HCT116 (cell line): ENCODE results near the gene NCAN. TPM values are rescaled to one million over a fixed set of nuclear protein-coding genes. Genes with fewer than 3 reads are reported as not detected.

ENCODE experiments used
- ATAC-seq: fragments of 200-7000 bp; cut with Tn5 transposase; 2 replicates; pipeline ENCODE4 v1.9.1; 2020; ENCODE audit warnings: mild to moderate bottlenecking, moderate library complexity
- BruUV-seq: library from RNA; stranded (reverse); fragments of 400-500 nt; replicated peaks from 2 replicates; lab custom pipeline; 2021; lab: Mats Ljungman, UMichigan
- CTCF ChIA-PET: fragments of 300-600 bp; sonication (Branson Sonifier 250); formaldehyde crosslinking; loops from one replicate; lab custom pipeline; 2021; ENCODE audit warnings: antibody characterized with exemption; lab: Charles Lee
- POLR2A ChIA-PET: fragments of 300-600, 350-600 bp; sonication (Branson Sonifier 250); formaldehyde crosslinking; loops from one replicate; lab custom pipeline; 2021; ENCODE audit warnings: antibody characterized with exemption; lab: Charles Lee
- RAD21 ChIA-PET, 2 experiments: fragments of 300-600 bp; sonication (Branson Sonifier 250); formaldehyde crosslinking; loops; one replicate each; lab custom pipeline; 2023; ENCODE audit warnings: low total read pairs in 2 of 2; ENCODE audit not compliant: uncharacterized antibody in 2 of 2, unreplicated experiment in 2 of 2, low non-redundant PET in 1 of 2; lab: Charles Lee
- DNase-seq: peaks from one replicate; pipeline ENCODE4 v3.0.0-alpha.2; 2010; ENCODE audit warnings: low read depth, low spot score
- H2AFZ ChIP-seq: fragments of 200-600 bp; shearing (Covaris generic), sonication (generic); 2 replicates; pipeline ENCODE4 v1.6.1; 2017; ENCODE audit warnings: low read depth, mixed run types, mixed read lengths, antibody characterized with exemption, low read length; ENCODE audit not compliant: poor library complexity, severe bottlenecking
- H3K27ac ChIP-seq: 2 replicates; pipeline ENCODE4 v1.5.1; 2012; ENCODE audit warnings: low read depth, low read length
- H3K27me3 ChIP-seq: fragments of 200-600 bp; sonication (generic); 2 replicates; pipeline ENCODE4 v1.6.1; 2016; ENCODE audit warnings: mixed run types, low read length, mixed read lengths; ENCODE audit not compliant: insufficient read depth
- H3K36me3 ChIP-seq, 2 experiments: fragments of 200-500 bp in 1 of 2; fragments of 200-600 bp in 1 of 2; sonication (Bioruptor generic) in 1 of 2; sonication (generic) in 1 of 2; 2 replicates each; pipeline versions ENCODE4 v1.5.1 to v1.6.1; 2014 to 2016; ENCODE audit warnings: low read length in 2 of 2, inconsistent platforms in 1 of 2, mixed read lengths in 1 of 2, mixed run types in 1 of 2; ENCODE audit not compliant: insufficient read depth in 2 of 2, control insufficient read depth in 1 of 2
- H3K4me1 ChIP-seq, 2 experiments: fragments of 200-600 bp in 1 of 2; sonication (generic) in 1 of 2; 2 replicates each; pipeline versions ENCODE4 v1.5.1 to v1.6.1; 2012 to 2017; ENCODE audit warnings: low read length in 2 of 2, inconsistent platforms in 1 of 2, mild to moderate bottlenecking in 1 of 2, mixed read lengths in 1 of 2, mixed run types in 1 of 2, moderate library complexity in 1 of 2; ENCODE audit not compliant: insufficient read depth in 2 of 2, control insufficient read depth in 1 of 2
- H3K4me2 ChIP-seq: fragments of 200-600 bp; sonication (generic); 2 replicates; pipeline ENCODE4 v1.6.1; 2017; ENCODE audit warnings: mixed run types, low read length, mixed read lengths
- H3K4me3 ChIP-seq, 2 experiments: fragments of 200-600 bp in 1 of 2; sonication (generic) in 1 of 2; replicated peaks in 1 of 2; 2 replicates each; pipeline ENCODE4 v1.5.1; 2011 to 2016; ENCODE audit warnings: low read length in 2 of 2, control low read depth in 1 of 2, low read depth in 1 of 2, mild to moderate bottlenecking in 1 of 2, mixed read lengths in 1 of 2, mixed run types in 1 of 2
- H3K79me2 ChIP-seq: fragments of 200-600 bp; sonication (generic); 2 replicates; pipeline ENCODE4 v1.6.1; 2017; ENCODE audit warnings: mild to moderate bottlenecking, mixed run types, low read length, moderate library complexity, mixed read lengths; ENCODE audit not compliant: insufficient read depth
- H3K9ac ChIP-seq: fragments of 200-600 bp; sonication (generic); 2 replicates; pipeline ENCODE4 v1.6.1; 2016; ENCODE audit warnings: low read length, mixed read lengths
- H3K9me2 ChIP-seq: fragments of 200-600 bp; sonication (generic), shearing (Covaris generic); 2 replicates; pipeline ENCODE4 v1.6.1; 2017; ENCODE audit warnings: mixed run types, mild to moderate bottlenecking, moderate library complexity; ENCODE audit not compliant: insufficient read depth
- H3K9me3 ChIP-seq, 2 experiments: fragments of 200-500 bp in 1 of 2; fragments of 200-600 bp in 1 of 2; sonication (Bioruptor generic) in 1 of 2; sonication (generic) in 1 of 2; 2 replicates each; pipeline ENCODE4 v1.6.1; 2014 to 2017; ENCODE audit warnings: low read length in 2 of 2, mixed read lengths in 2 of 2, inconsistent platforms in 1 of 2, low read depth in 1 of 2, mild to moderate bottlenecking in 1 of 2, mixed run types in 1 of 2, moderate library complexity in 1 of 2; ENCODE audit not compliant: control insufficient read depth in 1 of 2, insufficient read depth in 1 of 2
- H4K20me1 ChIP-seq: fragments of 200-600 bp; sonication (generic), shearing (Covaris generic); 2 replicates; pipeline ENCODE4 v1.6.1; 2017; ENCODE audit warnings: mixed run types, mild to moderate bottlenecking, moderate library complexity; ENCODE audit not compliant: insufficient read depth
- CBX3 ChIP-seq: IDR thresholded peaks from 2 replicates; pipeline ENCODE4 v1.6.1; 2012; ENCODE audit warnings: low read depth
- CEBPB ChIP-seq: IDR thresholded peaks from 2 replicates; pipeline ENCODE4 v1.6.1; 2012; ENCODE audit warnings: low read depth
- FOSL1 ChIP-seq: IDR thresholded peaks from 2 replicates; pipeline ENCODE4 v1.6.1; 2012; ENCODE audit warnings: low read depth
- JUND ChIP-seq: IDR thresholded peaks from 2 replicates; pipeline ENCODE4 v1.6.1; 2012
- MAX ChIP-seq: IDR thresholded peaks from 2 replicates; pipeline ENCODE4 v1.6.1; 2012
- POLR2A ChIP-seq: IDR thresholded peaks from 2 replicates; pipeline ENCODE4 v1.7.0; 2011; ENCODE audit warnings: borderline replicate concordance; ENCODE audit not compliant: insufficient read depth, insufficient read length; ENCODE audit errors: extremely low read depth
- POLR2AphosphoS5 ChIP-seq: IDR thresholded peaks from 2 replicates; pipeline ENCODE4 v1.6.1; 2011; ENCODE audit warnings: mild to moderate bottlenecking, low read depth, low read length, moderate library complexity
- RAD21 ChIP-seq: IDR thresholded peaks from 2 replicates; pipeline ENCODE4 v1.6.1; 2012; ENCODE audit warnings: low read depth, mild to moderate bottlenecking
- REST ChIP-seq: IDR thresholded peaks from 2 replicates; pipeline ENCODE4 v1.6.1; 2012; ENCODE audit warnings: low read depth
- SIN3A ChIP-seq: IDR thresholded peaks from 2 replicates; pipeline ENCODE4 v1.6.1; 2012; ENCODE audit warnings: low read depth
- SRF ChIP-seq: IDR thresholded peaks from 2 replicates; pipeline ENCODE4 v1.6.1; 2012; ENCODE audit warnings: low read depth
- TCF7L2 ChIP-seq: IDR thresholded peaks from 2 replicates; pipeline ENCODE4 v1.7.0; 2011; ENCODE audit warnings: borderline replicate concordance, inconsistent platforms; ENCODE audit not compliant: insufficient read depth, insufficient read length; ENCODE audit errors: extremely low read depth
- YY1 ChIP-seq: IDR thresholded peaks from 2 replicates; pipeline ENCODE4 v1.6.1; 2011; ENCODE audit warnings: low read length, low read depth, moderate library complexity, mild to moderate bottlenecking; ENCODE audit not compliant: insufficient replicate concordance; ENCODE audit errors: extremely low read depth
- ZBTB33 ChIP-seq: IDR thresholded peaks from 2 replicates; pipeline ENCODE4 v1.6.1; 2011; ENCODE audit warnings: mild to moderate bottlenecking, low read length, moderate library complexity; ENCODE audit not compliant: insufficient replicate concordance; ENCODE audit errors: extremely low read depth
- ZFX ChIP-seq: fragments of 450-650 bp; IDR thresholded peaks from 2 replicates; pipeline ENCODE4 v1.6.1; 2017
- ZNF274 ChIP-seq: fragments of 200-500 bp; sonication (Bioruptor generic); IDR thresholded peaks from 2 replicates; pipeline ENCODE4 v1.6.1; 2014; ENCODE audit warnings: mild to moderate bottlenecking, low read depth, low read length, inconsistent platforms
- intact Hi-C: fragments of 100-400 bp; cut with micrococcal nuclease; formaldehyde crosslinking; loops from 2 replicates; pipeline ENCODE4 v1.10.0; 2022
- total RNA-seq: library from RNA; stranded (reverse); gene quantifications from one replicate; pipeline ENCODE4 v1.2.1, GENCODE V29; 2021; ENCODE audit not compliant: unreplicated experiment

NCAN gene
- total RNA-seq, 1 experiment from 2014 or later = 0.07 TPM

GRCh38 chr19:19279062-19279612, 67.4 kb downstream of the NCAN start:
- DNase-seq (no peak), ATAC-seq (no peak)
- ChIA-PET CTCF (no interaction called here), POLR2A (no interaction called here), RAD21 (no interaction called here)
- Histone ChIP-seq H4K20me1 (no peaks in the 10 kb centered on the region), H3K9me3 (no peaks in the 10 kb centered on the region), H3K4me3 (no peak overlapping the region), H3K4me1 (no peaks in the 10 kb centered on the region), H3K9ac (no peak overlapping the region), H2AFZ (no peak overlapping the region), H3K9me2 (no peaks in the 10 kb centered on the region), H3K27me3 (no peaks in the 10 kb centered on the region), H3K27ac (no peak overlapping the region), H3K4me2 (no peak overlapping the region), H3K36me3 (peaks cover 7 to 16% of the 10 kb centered on the region in 2 experiments; a peak in 3 of 4 replicates), H3K79me2 (no peaks in the 10 kb centered on the region)
- TF ChIP-seq ZBTB33 = no peak
- no peak for TF ChIP-seq YY1
- TF ChIP-seq MAX = no peak
- no peak for TF ChIP-seq ZNF274
- TF ChIP-seq POLR2AphosphoS5 = no peak
- no peak for TF ChIP-seq JUND
- TF ChIP-seq CBX3 = no peak
- TF ChIP-seq SRF = no peak
- TF ChIP-seq SIN3A = no peak
- TF ChIP-seq REST = no peak
- TF ChIP-seq CEBPB = no peak
- TF ChIP-seq FOSL1 = no peak
- no peak for TF ChIP-seq POLR2A
- TF ChIP-seq RAD21 = no peak
- TF ChIP-seq TCF7L2 = no peak
- no peak for TF ChIP-seq ZFX
- no TSS peak for BruUV-seq
- intact Hi-C loops = no loop called here
